ENCODE measurements around the gene LMO7. TPM values are rescaled to one million over a fixed set of nuclear protein-coding genes. Genes with fewer than 3 reads are reported as not detected.

LMO7 gene
- total and polyA plus RNA-seq, 2 of the 4 experiments (the other 2 are of a cell fraction): 266 to 367 TPM

DNA sequence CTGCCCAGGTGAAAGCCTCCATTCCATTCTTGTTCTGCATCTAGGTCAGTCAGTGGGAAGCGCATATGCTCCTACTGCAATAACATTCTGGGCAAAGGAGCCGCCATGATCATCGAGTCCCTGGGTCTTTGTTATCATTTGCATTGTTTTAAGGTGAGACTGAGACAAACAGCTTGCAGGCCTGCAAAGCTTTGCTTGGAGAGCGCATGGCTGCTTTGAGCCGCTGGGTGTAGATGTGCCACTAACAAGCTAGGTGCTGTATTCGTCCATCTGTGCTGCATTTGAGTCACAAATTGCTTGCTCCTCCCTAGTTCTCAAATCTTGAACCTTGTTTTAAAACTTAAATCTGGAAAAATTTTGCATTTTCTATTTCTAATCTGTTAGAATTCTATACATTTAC, 219.1 kb downstream of the LMO7 start:
- Histone ChIP-seq H3K9me1 (ENCODE audit: insufficient read depth, low read length) (peaks cover 7% of the 10 kb centered on the region; the same call in 1 of the 2 replicates), H4K5ac (ENCODE audit: low read depth, low read length) (no peak overlapping the region), H2BK20ac (ENCODE audit: low read depth, low read length) (no peak overlapping the region), H3K9me3 (ENCODE audit: control insufficient read depth, insufficient read depth, low read length) (no peaks in the 10 kb centered on the region), H3K4me3 (ENCODE audit: insufficient read depth, low read depth, low read length) (no peak overlapping the region), H4K8ac (ENCODE audit: low read depth in 2 of 2, low read length in 2 of 2) (no peak overlapping the region), H3K56ac (ENCODE audit: extremely low read depth, insufficient read depth, low read length) (no peak overlapping the region), H3K36me3 (ENCODE audit: control insufficient read depth, insufficient read depth, low read length) (peaks cover 43% of the 10 kb centered on the region), H2AK9ac (replicated peaks; ENCODE audit: low read depth, low read length, poor library complexity) (no peak overlapping the region), H3K14ac (replicated peaks; ENCODE audit: low read depth, low read length) (no peak overlapping the region), H3K4me2 (ENCODE audit: low read depth, low read length) (no peak overlapping the region), H2BK120ac (ENCODE audit: low read depth, low read length) (no peak overlapping the region), H3K27me3 (ENCODE audit: control insufficient read depth, insufficient read depth, low read length) (no peaks in the 10 kb centered on the region), H3K4ac (ENCODE audit: low read depth, low read length) (no peak overlapping the region), H2AFZ (replicated peaks; ENCODE audit: low read length, poor library complexity) (no peak overlapping the region), H2AK5ac (ENCODE audit: low read depth, low read length) (no peak overlapping the region), H3K27ac (ENCODE audit: insufficient read depth, low read length) (no peak overlapping the region), H4K20me1 (ENCODE audit: insufficient read depth, low read length) (peaks cover 28% of the 10 kb centered on the region; the same call in 1 of the 2 replicates), H3K4me1 (ENCODE audit: control insufficient read depth, insufficient read depth, low read length) (no peaks in the 10 kb centered on the region; the same call in 1 of the 2 replicates), H4K91ac (ENCODE audit: insufficient read depth, low read depth, low read length) (no peak overlapping the region), H2BK15ac (ENCODE audit: low read depth, low read length) (no peak overlapping the region), H2BK5ac (ENCODE audit: low read depth, low read length, poor library complexity, severe bottlenecking) (no peak overlapping the region), H3K9ac (ENCODE audit: low read depth, low read length) (no peak overlapping the region), H3K79me1 (ENCODE audit: low read depth in 1 of 2, low read length in 2 of 2) (peaks cover 28 to 62% of the 10 kb centered on the region in 2 experiments), H3K23ac (ENCODE audit: low read depth, low read length) (no peak overlapping the region), H3K18ac (ENCODE audit: low read depth, low read length) (no peak overlapping the region)
- ChIA-PET CTCF (no interaction called here), POLR2A (ENCODE audit: unreplicated experiment) (no interaction called here)
- dilution Hi-C loops (cut with HindIII; ENCODE audit: low sequenced_read_pairs, unreplicated experiment): no loop called here
- TF ChIP-seq, protein P1, sequence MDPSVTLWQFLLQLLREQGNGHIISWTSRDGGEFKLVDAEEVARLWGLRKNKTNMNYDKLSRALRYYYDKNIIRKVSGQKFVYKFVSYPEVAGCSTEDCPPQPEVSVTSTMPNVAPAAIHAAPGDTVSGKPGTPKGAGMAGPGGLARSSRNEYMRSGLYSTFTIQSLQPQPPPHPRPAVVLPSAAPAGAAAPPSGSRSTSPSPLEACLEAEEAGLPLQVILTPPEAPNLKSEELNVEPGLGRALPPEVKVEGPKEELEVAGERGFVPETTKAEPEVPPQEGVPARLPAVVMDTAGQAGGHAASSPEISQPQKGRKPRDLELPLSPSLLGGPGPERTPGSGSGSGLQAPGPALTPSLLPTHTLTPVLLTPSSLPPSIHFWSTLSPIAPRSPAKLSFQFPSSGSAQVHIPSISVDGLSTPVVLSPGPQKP (IDR thresholded peaks at IDR 0.05; ENCODE audit: borderline replicate concordance, low read depth, low read length): no peak
- no peak for TF ChIP-seq CEBPB (IDR thresholded peaks at IDR 0.05; ENCODE audit: low read depth, low read length)
- no peak for TF ChIP-seq RFX5 (IDR thresholded peaks at IDR 0.05; ENCODE audit: low read depth, low read length)
- TF ChIP-seq SMC3 (IDR thresholded peaks at IDR 0.05; ENCODE audit: low read depth, low read length): no peak
- TF ChIP-seq, protein P2, sequence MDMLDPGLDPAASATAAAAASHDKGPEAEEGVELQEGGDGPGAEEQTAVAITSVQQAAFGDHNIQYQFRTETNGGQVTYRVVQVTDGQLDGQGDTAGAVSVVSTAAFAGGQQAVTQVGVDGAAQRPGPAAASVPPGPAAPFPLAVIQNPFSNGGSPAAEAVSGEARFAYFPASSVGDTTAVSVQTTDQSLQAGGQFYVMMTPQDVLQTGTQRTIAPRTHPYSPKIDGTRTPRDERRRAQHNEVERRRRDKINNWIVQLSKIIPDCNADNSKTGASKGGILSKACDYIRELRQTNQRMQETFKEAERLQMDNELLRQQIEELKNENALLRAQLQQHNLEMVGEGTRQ (IDR thresholded peaks at IDR 0.05; ENCODE audit: low read depth, low read length): no peak
- no peak for TF ChIP-seq RCOR1 (IDR thresholded peaks at IDR 0.05; ENCODE audit: insufficient replicate concordance, low read length)
- no peak for TF ChIP-seq MAZ (IDR thresholded peaks at IDR 0.05; ENCODE audit: borderline replicate concordance, low read depth, low read length)
- TF ChIP-seq, protein P3, sequence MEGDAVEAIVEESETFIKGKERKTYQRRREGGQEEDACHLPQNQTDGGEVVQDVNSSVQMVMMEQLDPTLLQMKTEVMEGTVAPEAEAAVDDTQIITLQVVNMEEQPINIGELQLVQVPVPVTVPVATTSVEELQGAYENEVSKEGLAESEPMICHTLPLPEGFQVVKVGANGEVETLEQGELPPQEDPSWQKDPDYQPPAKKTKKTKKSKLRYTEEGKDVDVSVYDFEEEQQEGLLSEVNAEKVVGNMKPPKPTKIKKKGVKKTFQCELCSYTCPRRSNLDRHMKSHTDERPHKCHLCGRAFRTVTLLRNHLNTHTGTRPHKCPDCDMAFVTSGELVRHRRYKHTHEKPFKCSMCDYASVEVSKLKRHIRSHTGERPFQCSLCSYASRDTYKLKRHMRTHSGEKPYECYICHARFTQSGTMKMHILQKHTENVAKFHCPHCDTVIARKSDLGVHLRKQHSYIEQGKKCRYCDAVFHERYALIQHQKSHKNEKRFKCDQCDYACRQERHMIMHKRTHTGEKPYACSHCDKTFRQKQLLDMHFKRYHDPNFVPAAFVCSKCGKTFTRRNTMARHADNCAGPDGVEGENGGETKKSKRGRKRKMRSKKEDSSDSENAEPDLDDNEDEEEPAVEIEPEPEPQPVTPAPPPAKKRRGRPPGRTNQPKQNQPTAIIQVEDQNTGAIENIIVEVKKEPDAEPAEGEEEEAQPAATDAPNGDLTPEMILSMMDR (conservative IDR thresholded peaks at IDR 0.05; ENCODE audit: low read depth, low read length): no peak
- no peak for TF ChIP-seq POLR2A (IDR thresholded peaks at IDR 0.05; ENCODE audit: low read depth, low read length)
- TF ChIP-seq NFE2L2 (IDR thresholded peaks at IDR 0.05; ENCODE audit: low read depth, low read length): no peak
- no peak for TF ChIP-seq BHLHE40 (IDR thresholded peaks at IDR 0.05; ENCODE audit: low read depth, low read length)
- TF ChIP-seq MXI1 (IDR thresholded peaks at IDR 0.05; ENCODE audit: borderline replicate concordance, low read depth, low read length): no peak
- no CpG with 5 or more reads among the region's 6 CpGs for WGBS, 2 experiments (ENCODE audit: extremely low coverage in 2 of 2, insufficient read length in 1 of 2)
- DNase-seq: no peak
- intact Hi-C loops (cut with micrococcal nuclease): no loop called here
- ATAC-seq (ENCODE audit: low read depth): no peak
- in situ Hi-C loops (cut with MboI; ENCODE audit: low sequenced_read_pairs): no loop called here
- no TSS peak for BruUV-seq (replicated peaks)
